GM04504 (cell line): ENCODE measurements around the gene ADIPOR2.

ENCODE experiments used
- DNase-seq: peaks from one replicate; pipeline ENCODE4 v3.0.0-alpha.2; 2012; ENCODE audit warnings: low read depth

ADIPOR2 gene

GRCh38 chr12:1830981-1831963, 140.4 kb downstream of the ADIPOR2 start:
- DNase-seq: no peak

GRCh38 chr12:1832801-1833595, 142.1 kb downstream of the ADIPOR2 start:
- DNase-seq: no peak

GRCh38 chr12:1833596-1834028, 142.7 kb downstream of the ADIPOR2 start:
- DNase-seq: no peak

- DNase-seq: no peak
Measured at GRCh38 chr12:1834186-1834925, 143.5 kb downstream of the ADIPOR2 start.

GRCh38 chr12:1835211-1836131, 144.6 kb downstream of the ADIPOR2 start:
- DNase-seq: no peak

GRCh38 chr12:1836241-1836803, 145.5 kb downstream of the ADIPOR2 start:
- DNase-seq: no peak

- DNase-seq: no peak
Measured at GRCh38 chr12:1836854-1837421, 146.1 kb downstream of the ADIPOR2 start.

GRCh38 chr12:1837541-1838204, 146.8 kb downstream of the ADIPOR2 start:
- DNase-seq: no peak
